DOHH2 (cell line): ENCODE data around the gene LAMA2.

Experiments
- EZH2phosphoT487 ChIP-seq: fragments of 200-600 bp; sonication (generic); IDR thresholded peaks from 2 replicates; pipeline ENCODE4 v1.6.1; 2017; ENCODE audit warnings: borderline replicate concordance, mild to moderate bottlenecking, antibody characterized with exemption, low read length, moderate library complexity, mixed read lengths
- TF ChIP-seq, protein P1 (sequence below): fragments of 200-600 bp; sonication (generic); IDR thresholded peaks from one replicate; pipeline ENCODE4 v1.5.1; 2014; ENCODE audit warnings: antibody characterized with exemption, mild to moderate bottlenecking, low read depth, low read length; ENCODE audit not compliant: poor library complexity, severe bottlenecking

- TF ChIP-seq, protein P1, sequence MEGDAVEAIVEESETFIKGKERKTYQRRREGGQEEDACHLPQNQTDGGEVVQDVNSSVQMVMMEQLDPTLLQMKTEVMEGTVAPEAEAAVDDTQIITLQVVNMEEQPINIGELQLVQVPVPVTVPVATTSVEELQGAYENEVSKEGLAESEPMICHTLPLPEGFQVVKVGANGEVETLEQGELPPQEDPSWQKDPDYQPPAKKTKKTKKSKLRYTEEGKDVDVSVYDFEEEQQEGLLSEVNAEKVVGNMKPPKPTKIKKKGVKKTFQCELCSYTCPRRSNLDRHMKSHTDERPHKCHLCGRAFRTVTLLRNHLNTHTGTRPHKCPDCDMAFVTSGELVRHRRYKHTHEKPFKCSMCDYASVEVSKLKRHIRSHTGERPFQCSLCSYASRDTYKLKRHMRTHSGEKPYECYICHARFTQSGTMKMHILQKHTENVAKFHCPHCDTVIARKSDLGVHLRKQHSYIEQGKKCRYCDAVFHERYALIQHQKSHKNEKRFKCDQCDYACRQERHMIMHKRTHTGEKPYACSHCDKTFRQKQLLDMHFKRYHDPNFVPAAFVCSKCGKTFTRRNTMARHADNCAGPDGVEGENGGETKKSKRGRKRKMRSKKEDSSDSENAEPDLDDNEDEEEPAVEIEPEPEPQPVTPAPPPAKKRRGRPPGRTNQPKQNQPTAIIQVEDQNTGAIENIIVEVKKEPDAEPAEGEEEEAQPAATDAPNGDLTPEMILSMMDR = no peak
- TF ChIP-seq EZH2phosphoT487 = no peak
Observed at GRCh38 chr6:129055796-129056195, 172.9 kb downstream of the LAMA2 start.
